Smooth muscle cell (in vitro differentiated cells): Measurements from ENCODE around the gene GDI2. TPM values are rescaled to one million over a fixed set of nuclear protein-coding genes. Genes with fewer than 3 reads are reported as not detected.
A peak's percentile ranks its signal among the peaks of the same experiment; 100 is the strongest.

Source experiments
- DNase-seq: peaks from one replicate; lab custom pipeline; 2025; ENCODE audit not compliant: unreplicated experiment; lab: John Stamatoyannopoulos, UW
- H2AFZ ChIP-seq: fragments of 200-600 bp; sonication (generic); 2 replicates; pipeline ENCODE4 v1.6.0; 2016; ENCODE audit warnings: antibody characterized with exemption, low read depth, mild to moderate bottlenecking
- H3F3A ChIP-seq: fragments of 200-600 bp; sonication (generic); 2 replicates; pipeline ENCODE4 v1.6.0; 2017; ENCODE audit warnings: antibody characterized with exemption, low read depth
- H3K27ac ChIP-seq: fragments of 200-600 bp; sonication (generic); 2 replicates; pipeline ENCODE4 v1.5.1; 2016; ENCODE audit warnings: low read depth, mild to moderate bottlenecking
- H3K27me3 ChIP-seq: fragments of 200-600 bp; sonication (generic); 2 replicates; pipeline ENCODE4 v1.6.1; 2016; ENCODE audit warnings: low read depth, mild to moderate bottlenecking
- H3K36me3 ChIP-seq: fragments of 200-600 bp; sonication (generic); 2 replicates; pipeline ENCODE4 v1.5.1; 2016; ENCODE audit warnings: low read depth
- H3K4me1 ChIP-seq: fragments of 200-600 bp; sonication (generic); 2 replicates; pipeline ENCODE4 v1.5.1; 2016; ENCODE audit warnings: low read depth
- H3K4me2 ChIP-seq: fragments of 200-600 bp; sonication (generic); 2 replicates; pipeline ENCODE4 v1.6.0; 2016; ENCODE audit warnings: mild to moderate bottlenecking
- H3K4me3 ChIP-seq: fragments of 200-600 bp; sonication (generic); 2 replicates; pipeline ENCODE4 v1.5.1; 2016; ENCODE audit warnings: mild to moderate bottlenecking
- H3K79me2 ChIP-seq: fragments of 200-600 bp; sonication (generic); 2 replicates; pipeline ENCODE4 v1.6.0; 2016; ENCODE audit warnings: low read depth, mild to moderate bottlenecking
- H3K9ac ChIP-seq: fragments of 200-600 bp; sonication (generic); 2 replicates; pipeline ENCODE4 v1.6.0; 2016; ENCODE audit warnings: low read depth
- H3K9me3 ChIP-seq: fragments of 200-600 bp; sonication (generic); replicated peaks from 2 replicates; pipeline ENCODE4 v1.5.1; 2016; ENCODE audit warnings: low read depth
- H4K20me1 ChIP-seq: fragments of 200-600 bp; sonication (generic); 2 replicates; pipeline ENCODE4 v1.6.0; 2016; ENCODE audit warnings: low read depth
- WGBS: methylation state at CpG from one replicate; pipeline ENCODE4 v1.1.7; 2016; ENCODE audit warnings: low lambda C conversion rate; 5-methylcytosine and 5-hydroxymethylcytosine counted together
- polyA plus RNA-seq: library from polyadenylated mRNA; unstranded; fragments of >200 nt; fragmentation: Nextera tagmentation; extraction: Ambion mirVana; gene quantifications from 2 replicates; pipeline ENCODE4 v1.2.1, GENCODE V29; 2016
- total RNA-seq: library from RNA; depleted of rRNA; stranded (reverse); fragments of >200 nt; gene quantifications from 2 replicates; pipeline ENCODE4 v1.2.3, GENCODE V29; 2014
- TF ChIP-seq, protein P1 (sequence below): fragments of 200-600 bp; sonication (generic); IDR thresholded peaks from 2 replicates; pipeline ENCODE4 v1.5.1; 2017; ENCODE audit warnings: borderline replicate concordance, mild to moderate bottlenecking, antibody characterized with exemption; ENCODE audit not compliant: insufficient read depth, poor library complexity, severe bottlenecking

Gene GDI2
- total and polyA plus RNA-seq, 2 experiments from 2014 or later: 186 to 334 TPM

DNA sequence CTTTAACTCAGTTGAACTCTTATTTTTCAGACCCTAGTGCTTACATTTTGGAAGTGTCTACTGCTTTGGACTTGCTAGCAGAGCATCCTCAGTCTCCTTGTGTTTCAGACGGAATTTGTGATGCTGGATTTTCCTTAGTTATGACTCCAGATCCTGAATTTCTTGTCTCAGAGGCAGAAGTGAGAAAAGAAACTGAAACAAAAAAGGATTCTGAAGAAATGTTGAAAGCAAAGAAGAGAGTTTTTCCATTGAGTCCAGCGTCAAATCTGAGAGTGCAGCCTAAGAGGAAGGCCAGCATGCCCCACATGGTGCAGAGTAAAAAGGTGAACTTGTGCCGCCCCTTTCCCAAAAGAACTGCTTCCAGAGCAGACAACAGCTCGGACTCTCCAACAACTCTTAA is 82.5 kb downstream of the GDI2 start:
- 97% methylated on average over 4 of the region's 4 CpGs for WGBS

GRCh38 chr10:5723692-5724091 is 89.5 kb downstream of the GDI2 start:
- Histone ChIP-seq H3K4me2 (no peak overlapping the region), H3K4me3 (no peak overlapping the region), H3K36me3 (peaks cover 11% of the 10 kb centered on the region), H2AFZ (no peak overlapping the region), H3K9ac (no peak overlapping the region), H3K9me3 (no peaks in the 10 kb centered on the region), H3K27ac (peak overlapping the region; percentile 4), H4K20me1 (peaks cover 7% of the 10 kb centered on the region), H3K4me1 (no peaks in the 10 kb centered on the region), H3K79me2 (peaks cover 26% of the 10 kb centered on the region), H3K27me3 (no peaks in the 10 kb centered on the region), H3F3A (no peaks in the 10 kb centered on the region)
- no peak for DNase-seq
- 93% methylated on average over 2 of the region's 2 CpGs for WGBS
- TF ChIP-seq, protein P1, sequence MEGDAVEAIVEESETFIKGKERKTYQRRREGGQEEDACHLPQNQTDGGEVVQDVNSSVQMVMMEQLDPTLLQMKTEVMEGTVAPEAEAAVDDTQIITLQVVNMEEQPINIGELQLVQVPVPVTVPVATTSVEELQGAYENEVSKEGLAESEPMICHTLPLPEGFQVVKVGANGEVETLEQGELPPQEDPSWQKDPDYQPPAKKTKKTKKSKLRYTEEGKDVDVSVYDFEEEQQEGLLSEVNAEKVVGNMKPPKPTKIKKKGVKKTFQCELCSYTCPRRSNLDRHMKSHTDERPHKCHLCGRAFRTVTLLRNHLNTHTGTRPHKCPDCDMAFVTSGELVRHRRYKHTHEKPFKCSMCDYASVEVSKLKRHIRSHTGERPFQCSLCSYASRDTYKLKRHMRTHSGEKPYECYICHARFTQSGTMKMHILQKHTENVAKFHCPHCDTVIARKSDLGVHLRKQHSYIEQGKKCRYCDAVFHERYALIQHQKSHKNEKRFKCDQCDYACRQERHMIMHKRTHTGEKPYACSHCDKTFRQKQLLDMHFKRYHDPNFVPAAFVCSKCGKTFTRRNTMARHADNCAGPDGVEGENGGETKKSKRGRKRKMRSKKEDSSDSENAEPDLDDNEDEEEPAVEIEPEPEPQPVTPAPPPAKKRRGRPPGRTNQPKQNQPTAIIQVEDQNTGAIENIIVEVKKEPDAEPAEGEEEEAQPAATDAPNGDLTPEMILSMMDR: no peak

More for the DNA sequence above, 82.5 kb downstream of the GDI2 start:
- Histone ChIP-seq H3K4me2 (no peak overlapping the region), H4K20me1 (peaks cover 3% of the 10 kb centered on the region), H3K79me2 (peaks cover 3% of the 10 kb centered on the region), H3K4me3 (no peak overlapping the region), H3K36me3 (peaks cover 20% of the 10 kb centered on the region), H3F3A (no peaks in the 10 kb centered on the region), H3K27me3 (no peaks in the 10 kb centered on the region), H3K27ac (no peak overlapping the region), H2AFZ (no peak overlapping the region), H3K9ac (no peak overlapping the region), H3K9me3 (no peaks in the 10 kb centered on the region), H3K4me1 (no peaks in the 10 kb centered on the region)
- DNase-seq: no peak
- TF ChIP-seq, protein P1: no peak

GRCh38 chr10:5720182-5720581 is 93.1 kb downstream of the GDI2 start:
- Histone ChIP-seq H3K36me3 (peaks cover 11% of the 10 kb centered on the region), H3K79me2 (peaks cover 53% of the 10 kb centered on the region), H4K20me1 (peaks cover 28% of the 10 kb centered on the region)

GRCh38 chr10:5719546-5719945 is 93.7 kb downstream of the GDI2 start:
- H2AFZ ChIP-seq: no peak overlapping the region
- H3K27me3 ChIP-seq: no peaks in the 10 kb centered on the region
- H3K9me3 ChIP-seq: no peaks in the 10 kb centered on the region
- H3K4me1 ChIP-seq: no peaks in the 10 kb centered on the region
- no peak overlapping the region for H3K9ac ChIP-seq
- DNase-seq: no peak
- no peak overlapping the region for H3K4me2 ChIP-seq
- H3K4me3 ChIP-seq: no peak overlapping the region
- TF ChIP-seq, protein P1: no peak
- peaks cover 29% of the 10 kb centered on the region for H4K20me1 ChIP-seq
- peaks cover 11% of the 10 kb centered on the region for H3K36me3 ChIP-seq
- peak overlapping the region; percentile 76 for H3K27ac ChIP-seq
- H3K79me2 ChIP-seq: peaks cover 57% of the 10 kb centered on the region
- 91% methylated on average over 3 of the region's 3 CpGs for WGBS
- no peaks in the 10 kb centered on the region for H3F3A ChIP-seq

More at GRCh38 chr10:5720182-5720581, 93.1 kb downstream of the GDI2 start:
- H2AFZ ChIP-seq: no peak overlapping the region
- no peak overlapping the region for H3K9ac ChIP-seq
- H3K27ac ChIP-seq: peak overlapping the region; percentile 76
- 88% methylated on average over 7 of the region's 7 CpGs for WGBS
- no peak overlapping the region for H3K4me2 ChIP-seq
- H3K9me3 ChIP-seq: no peaks in the 10 kb centered on the region
- H3K4me3 ChIP-seq: no peak overlapping the region
- no peaks in the 10 kb centered on the region for H3K4me1 ChIP-seq
- no peak for DNase-seq
- H3K27me3 ChIP-seq: no peaks in the 10 kb centered on the region
- no peaks in the 10 kb centered on the region for H3F3A ChIP-seq
- TF ChIP-seq, protein P1: no peak
